GM21367 (cell line): Measurements from ENCODE around the gene EDIL3.
"Not testable (repeated sequence)": the region's sequence is repeated elsewhere in the genome, so short reads cannot be mapped to it uniquely, and the experiment has no call there.

Source experiments
- ATAC-seq: cut with Tn5 transposase; IDR thresholded peaks from one replicate; pipeline ENCODE4 v1.9.1; 2021; ENCODE audit not compliant: unreplicated experiment

The EDIL3 gene

DNA sequence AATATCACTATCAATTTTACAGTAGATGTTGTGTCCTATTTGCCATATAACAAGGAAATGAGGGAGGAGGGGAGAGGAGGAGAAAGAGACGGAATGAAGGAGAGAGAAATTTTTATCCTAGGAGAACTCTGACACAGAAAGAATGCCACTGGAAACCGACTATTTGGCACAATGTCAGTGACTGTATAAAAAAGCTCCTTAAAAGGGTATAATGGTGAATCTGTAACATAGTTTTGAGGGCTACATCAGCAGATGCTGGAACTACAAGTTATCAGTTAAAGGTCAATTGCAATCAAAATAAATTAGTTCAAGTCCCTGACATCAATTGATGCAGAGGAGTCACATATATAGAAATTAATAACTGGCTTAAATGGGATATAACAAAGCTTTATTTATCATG is 5.7 kb downstream of the EDIL3 start:
- ATAC-seq: no peak

DNA sequence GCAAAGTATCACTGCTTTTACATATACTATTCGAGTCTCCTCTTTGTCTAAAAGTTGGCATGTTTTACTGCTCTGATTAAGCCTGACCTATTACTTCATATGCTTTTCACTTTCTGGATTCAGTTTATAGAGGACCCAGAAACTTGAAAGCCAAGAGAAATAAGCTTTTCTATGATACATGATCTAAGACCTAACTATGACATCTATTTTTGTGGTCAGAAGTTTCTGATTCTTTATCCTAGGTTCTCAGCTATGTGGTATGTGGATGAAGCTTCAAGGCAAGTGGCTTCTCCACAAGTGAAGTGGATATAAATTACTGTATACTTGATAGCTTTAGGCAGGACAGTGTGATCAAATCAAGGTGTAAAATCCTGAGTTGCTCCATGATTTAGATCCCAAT is 6.3 kb downstream of the EDIL3 start:
- ATAC-seq: no peak

DNA sequence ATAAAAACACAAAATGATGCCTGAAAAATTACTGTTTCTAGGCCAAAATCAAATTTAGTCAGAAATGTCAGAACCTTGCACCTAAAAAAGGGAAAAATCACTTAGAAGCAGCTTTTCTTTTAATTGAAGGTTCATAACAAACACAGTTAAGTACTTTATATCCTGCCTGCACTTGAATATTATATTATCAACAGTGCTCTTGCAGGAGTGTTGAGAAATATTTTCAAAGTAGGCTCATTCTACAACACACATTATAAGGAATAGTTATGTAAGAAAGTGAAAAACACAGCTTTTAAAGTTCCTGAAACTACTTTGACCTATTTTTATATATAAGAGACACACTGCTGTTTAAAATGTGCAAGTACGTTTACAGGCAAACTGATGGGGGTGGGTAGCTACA is 8.3 kb downstream of the EDIL3 start:
- ATAC-seq: no peak

DNA sequence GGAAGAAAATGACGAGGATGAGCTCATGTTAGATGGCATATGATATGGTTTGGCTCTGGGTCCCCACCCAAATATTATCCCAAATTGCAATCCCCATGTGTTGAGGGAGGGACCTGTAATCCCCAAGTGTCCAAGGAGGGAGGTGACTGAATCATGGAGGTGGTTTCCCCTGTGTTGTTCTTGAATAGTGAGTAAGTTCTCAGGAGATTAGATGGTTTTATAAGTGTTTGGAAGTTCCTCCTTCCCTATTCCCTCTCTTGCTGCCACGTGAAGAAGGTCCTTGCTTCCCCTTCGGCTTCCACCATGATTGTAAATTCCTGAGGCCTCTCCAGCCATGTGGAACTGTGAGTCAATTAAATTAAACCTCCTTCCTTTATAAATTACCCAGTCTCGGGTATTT is 10.1 kb downstream of the EDIL3 start:
- ATAC-seq: no peak

DNA sequence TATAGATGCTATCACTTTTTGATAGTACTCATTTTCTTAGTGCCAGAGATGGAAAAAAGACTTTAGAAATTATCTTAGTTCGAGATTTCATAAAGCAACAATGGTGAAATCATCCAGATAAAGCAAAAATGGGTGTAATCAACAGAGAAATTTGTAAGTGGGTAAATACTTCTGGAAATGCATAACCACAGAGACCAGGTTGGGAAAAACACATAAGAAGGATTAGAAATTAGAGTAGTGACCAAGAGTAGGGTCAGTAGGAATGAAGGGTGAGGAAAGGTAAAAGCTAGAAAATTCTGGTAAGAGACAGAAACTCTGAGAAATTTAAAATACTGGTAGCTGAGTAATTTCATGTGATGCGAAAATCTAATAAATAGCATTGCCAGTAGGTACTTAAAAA is 11.2 kb downstream of the EDIL3 start:
- no peak for ATAC-seq

DNA sequence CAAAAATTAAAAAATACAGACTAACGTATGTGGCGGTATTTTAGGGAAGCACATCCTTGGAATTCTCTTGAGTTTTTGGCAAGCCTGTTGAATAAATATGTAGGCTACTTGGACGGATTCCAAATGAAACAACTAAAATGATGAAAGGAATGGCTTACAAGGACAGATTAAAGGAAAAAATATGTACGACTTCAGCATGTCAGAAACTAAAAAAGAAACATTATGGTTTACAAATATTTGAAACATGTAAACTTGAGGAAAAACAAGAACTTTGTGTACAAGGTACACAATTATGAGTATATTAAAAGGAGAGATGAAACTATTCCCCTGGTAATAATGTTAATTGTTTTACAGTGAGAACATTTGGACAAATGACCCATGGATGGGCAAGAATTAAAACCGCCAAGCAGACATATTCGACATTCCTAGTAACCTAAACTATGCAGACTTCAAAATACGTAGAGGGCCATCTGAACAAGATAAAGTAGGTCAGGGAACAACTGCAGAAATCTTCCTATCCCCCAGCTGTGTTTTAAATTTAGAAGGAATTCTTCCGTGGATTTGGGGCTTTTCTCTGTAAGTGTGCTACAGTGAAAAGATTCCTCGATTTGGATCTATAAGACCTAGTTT is 12.5 kb downstream of the EDIL3 start:
- no peak for ATAC-seq

DNA sequence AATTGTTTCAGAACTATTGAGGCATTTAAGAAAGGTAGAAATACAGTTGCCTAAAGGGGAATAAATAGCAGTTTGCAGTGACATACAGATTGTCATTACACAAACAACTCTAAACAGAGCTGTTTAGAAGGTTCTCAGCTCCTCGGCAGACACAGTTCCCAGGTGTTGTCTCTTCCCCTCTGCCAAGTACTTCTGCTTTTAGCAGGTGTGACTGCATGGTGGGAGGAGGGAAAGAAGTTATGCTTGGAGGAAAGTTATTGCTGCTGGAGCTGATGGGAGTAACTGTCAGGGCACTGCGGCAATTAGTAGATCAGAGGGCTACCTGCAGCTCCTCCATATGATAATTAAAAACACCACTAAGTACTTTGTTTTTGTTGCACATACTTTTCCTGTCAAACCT is 14.5 kb downstream of the EDIL3 start:
- no peak for ATAC-seq

DNA sequence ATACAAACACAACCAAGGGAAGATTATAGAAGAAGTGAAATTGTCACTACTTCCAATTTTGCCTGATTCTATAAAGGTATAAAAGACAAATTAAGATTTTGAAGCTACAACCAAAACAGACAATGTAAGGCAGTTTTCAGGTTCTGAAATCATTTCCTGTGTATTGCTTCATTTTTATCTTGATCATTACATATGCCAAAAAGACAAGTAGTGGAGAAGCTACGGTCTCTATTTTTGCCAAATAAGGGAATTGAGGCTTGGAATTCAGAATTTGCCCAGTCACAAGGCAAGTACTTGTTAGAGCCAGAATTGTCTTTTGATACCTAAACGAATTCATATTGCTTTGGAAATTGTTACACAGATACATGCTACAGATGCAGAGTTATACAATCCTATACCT is 20.6 kb downstream of the EDIL3 start:
- ATAC-seq: no peak

DNA sequence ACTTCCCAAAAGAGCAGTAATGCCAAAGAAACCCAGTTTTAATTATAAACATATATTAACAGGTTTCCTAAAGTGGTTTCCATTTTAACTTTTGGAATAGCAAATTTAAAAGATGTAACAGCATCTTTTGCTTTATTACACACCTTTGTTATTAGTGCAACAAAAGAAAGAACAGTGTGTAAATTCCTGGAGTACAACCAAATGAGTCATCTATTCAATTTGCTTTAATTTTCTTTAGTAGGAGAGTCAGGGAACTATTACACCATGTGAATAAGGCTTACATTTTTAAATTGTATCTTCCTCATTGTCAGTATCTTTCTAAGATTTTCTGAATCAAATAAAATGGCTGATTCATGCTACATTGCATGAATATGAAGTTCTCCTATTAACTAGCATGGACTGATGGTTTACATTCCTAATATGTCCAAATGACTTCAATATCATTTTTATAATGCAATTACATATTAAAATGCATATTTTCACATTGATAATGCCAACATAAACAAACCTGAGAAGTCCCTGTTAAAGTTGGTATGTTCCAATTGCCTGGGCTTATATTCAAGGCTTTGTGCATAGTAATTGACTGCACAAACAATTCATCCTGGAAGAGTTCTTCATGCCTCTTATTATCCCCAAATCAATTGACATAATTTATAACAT is 22.5 kb downstream of the EDIL3 start:
- no peak for ATAC-seq

DNA sequence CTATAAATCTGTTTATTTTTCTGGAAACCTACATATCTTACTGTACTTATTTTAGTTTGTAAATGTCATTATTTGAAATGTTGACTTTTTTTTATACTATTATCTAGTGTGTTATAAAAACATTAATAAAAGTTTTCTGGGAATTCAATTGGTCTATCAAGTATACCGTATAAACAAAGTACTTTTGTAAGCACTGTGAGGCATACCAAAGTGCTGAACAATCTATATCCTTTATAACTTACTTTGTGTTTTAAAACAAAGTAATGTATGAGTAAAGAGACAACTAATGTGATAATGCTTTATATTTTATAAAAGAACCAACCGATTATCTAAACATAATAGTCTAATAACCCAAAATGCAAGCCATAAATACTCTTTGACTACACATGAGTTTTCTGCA is 23.1 kb downstream of the EDIL3 start:
- ATAC-seq: no peak

DNA sequence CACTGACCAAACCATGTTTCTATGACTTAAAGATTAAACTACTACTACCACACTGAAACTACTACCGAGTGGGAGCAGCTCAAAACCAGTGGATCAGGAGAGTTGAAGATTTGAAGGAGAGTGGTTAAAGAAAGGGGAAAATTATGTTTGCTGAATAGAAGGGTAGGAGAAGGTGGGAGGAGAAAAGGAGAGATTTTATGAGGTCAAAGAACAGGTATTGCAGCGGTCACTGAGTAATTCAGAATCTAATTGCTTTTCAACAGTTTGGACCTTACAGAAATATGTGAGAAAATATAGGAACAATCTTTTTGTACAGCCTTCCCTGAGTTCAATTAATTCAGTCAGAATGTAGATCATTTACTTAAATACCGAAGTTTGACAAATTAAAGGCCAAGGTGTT is 24.6 kb downstream of the EDIL3 start:
- ATAC-seq: no peak

DNA sequence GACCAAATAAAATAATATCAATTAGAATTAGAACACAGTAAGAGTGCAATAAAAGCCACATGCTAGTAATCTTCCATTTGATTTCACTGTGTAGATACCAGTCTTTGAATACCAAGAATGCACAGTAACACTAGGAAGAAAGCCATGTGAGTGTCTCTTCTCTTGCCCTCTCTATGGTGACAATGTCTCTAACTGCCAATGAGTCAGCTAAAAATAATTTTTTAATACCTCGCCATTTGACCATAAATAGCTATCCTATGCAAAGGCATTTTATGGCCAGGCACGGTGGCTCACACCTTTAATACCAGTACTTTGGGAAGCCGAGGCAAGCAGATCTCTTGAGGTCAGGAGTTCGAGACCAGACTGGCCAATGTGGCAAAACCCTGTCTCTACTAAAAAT is 30.6 kb downstream of the EDIL3 start:
- no peak for ATAC-seq

DNA sequence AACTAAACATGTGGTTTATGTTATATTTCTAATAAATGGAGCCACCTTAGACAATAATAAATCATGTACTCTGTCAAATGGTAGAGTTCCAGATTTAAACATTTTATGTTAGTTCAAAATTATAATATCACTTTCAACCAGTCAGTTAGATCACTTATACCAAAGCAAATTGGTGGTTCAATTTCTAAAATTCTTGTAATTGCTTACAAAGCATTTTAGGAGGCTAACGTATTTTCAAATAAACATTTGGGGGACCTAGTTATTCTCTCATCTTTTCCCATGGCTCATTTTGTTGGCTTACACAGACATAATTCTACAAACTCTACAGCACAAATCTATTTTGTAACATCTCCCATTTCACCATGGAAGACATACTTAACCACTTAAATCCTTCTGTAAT is 39.9 kb downstream of the EDIL3 start:
- no peak for ATAC-seq

DNA sequence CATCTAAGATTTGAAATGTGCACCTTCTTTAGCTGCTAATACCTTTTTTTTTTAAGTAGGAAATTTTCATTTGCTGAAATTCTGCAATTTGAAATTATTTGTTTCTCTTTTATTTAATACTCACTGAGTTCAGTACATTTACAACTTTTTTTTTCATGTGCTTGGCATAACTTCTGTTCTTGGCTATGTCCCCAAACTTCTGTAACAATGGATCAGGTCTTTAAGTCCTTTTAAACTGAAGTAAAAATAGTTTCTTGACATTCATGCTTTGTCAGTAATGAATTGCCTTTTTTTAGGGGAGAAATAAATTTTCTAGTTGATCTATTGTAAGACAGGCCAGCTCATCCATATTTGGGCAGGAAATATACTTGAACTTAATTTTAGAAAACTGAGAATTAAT is 41.5 kb downstream of the EDIL3 start:
- no peak for ATAC-seq

DNA sequence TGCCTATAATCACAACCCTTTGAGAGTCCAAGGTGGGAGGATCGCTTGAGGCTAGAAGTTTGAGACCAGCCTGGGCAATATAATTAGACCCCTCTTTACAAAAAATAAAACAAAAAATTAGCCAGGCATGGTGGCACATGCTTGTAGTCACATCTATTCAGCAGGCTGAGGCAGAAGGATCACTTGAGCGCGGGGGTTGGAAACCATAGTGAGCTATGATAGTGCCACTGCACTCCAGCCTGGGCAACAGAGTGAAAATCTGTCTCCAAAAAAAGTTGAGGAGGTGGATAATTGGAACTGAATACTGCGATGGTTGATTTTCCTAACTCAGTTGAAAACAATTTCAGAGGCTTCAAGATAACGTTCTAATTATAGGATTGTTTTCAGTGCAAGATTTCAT is 52.6 kb downstream of the EDIL3 start:
- no peak for ATAC-seq

DNA sequence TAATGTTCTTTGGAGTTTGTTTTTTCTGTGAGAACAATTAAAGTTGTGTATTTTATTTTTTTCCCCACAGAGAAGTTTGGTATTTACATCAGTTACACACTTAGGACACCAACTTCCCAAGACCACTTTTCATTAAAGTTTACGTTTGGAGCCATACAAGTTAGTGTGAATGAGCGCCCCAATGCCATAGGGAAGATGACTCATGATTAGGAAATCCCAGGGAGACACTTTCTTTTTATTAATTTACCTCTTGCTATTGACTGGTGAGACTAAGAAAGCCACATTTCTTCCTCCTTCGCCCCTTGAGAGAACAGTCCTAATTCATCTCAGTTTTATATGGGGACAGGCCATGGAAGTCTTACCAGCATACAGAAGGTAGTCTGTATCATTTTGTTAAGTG is 57.1 kb downstream of the EDIL3 start:
- ATAC-seq: no peak

DNA sequence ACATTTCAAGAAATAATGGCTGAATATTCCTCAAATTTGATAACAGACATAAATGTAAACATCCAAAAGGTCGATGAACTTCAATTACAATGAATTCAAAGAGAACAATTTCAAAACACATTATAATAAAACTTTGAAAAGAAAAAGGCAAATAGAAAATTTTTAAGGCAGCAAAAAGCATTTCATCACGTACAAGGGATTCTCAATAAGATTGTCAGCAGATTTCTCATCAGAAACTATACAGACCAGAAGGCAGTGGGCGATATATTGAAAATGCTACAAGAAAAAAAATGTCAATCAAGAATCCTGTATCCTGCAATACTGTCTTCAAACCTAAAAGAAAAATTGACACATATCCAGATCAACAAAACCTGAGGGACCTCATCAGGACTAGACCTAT is 62.0 kb downstream of the EDIL3 start:
- no peak for ATAC-seq

DNA sequence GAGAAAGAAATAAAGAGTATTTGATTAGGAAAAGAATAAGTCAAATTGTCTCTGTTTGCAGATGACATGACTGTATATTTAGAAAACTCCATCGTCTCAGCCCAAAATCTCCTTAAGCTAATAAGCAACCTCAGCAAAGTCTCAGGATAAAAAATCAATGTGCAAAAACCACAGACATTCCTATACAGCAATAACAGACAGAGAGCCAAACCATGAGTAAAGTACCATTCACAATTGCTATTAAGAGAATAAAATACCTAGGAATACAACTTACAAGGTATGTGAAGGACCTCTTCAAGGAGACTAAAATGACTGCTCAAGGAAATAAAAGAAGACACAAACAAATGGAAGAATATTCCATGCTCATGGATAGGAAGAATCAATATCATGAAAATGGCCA is 66.9 kb downstream of the EDIL3 start:
- not testable (repeated sequence) for ATAC-seq

DNA sequence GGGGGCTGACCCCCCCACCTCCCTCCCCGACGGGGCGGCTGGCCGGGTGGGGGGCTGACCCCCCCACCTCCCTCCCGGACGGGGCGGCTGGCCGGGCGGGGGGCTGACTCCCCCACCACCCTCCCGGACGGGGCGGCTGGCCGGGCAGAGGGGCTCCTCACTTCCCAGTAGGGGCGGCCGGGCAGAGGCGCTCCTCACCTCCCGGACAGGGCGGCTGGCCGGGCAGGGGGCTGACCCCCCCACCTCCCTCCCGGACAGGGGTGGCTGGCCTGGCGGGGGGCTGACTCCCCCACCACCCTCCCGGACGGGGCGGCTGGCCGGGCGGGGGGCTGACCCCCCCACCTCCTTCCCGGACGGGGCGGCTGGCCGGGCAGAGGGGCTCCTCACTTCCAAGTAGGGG is 72.4 kb downstream of the EDIL3 start:
- ATAC-seq: not testable (repeated sequence)

DNA sequence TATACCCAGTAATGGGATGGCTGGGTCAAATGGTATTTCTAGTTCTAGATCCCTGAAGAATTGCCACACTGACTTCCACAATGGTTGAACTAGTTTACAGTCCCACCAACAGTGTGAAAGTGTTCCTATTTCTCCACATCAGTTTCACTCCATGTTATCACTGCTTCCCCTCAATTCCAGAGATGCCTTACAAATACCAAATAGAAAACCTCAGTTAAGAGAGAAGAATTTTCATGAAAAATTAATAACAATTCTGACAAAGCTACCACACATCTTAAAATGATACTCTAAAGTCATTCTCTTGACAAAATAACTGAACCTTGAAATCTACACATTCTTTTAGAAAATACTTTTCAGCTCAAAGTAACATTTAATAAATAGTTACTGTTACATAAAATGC is 74.8 kb downstream of the EDIL3 start:
- not testable (repeated sequence) for ATAC-seq

DNA sequence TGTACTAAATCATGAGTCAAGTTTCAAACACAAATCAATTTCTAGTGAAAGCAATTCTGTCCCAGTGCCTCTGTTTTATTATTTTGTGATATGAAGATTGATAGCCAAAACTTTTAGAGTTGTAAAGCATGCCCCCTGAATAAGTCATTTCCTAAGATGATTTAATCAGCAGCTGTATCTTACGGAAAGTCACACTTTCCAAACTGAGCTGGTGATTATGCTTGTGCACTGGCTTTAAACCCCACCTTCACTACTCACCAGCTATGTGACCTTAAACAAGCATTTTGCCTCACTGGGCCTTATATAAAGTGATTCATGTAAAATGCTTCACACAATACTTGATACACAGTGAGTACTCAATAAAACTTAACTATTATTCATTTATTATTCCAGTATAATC is 78.1 kb downstream of the EDIL3 start:
- no peak for ATAC-seq

DNA sequence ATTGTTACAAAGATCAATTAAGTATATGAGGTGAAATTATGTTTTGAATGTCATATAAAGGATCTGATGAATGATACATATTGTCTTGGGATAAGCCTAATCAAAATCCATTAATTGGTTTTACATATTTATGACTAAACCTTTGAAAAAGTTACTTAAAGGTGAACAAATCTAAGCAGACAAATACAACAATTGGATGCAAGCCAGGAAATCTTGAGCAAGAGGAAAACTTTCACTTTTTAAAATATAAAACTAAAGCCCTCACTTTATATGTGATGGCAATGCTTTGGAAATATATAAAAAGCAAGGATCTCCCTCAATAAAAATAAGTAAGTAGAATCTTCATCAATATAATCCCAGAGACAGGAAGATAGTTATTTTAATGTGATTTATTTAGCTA is 80.1 kb downstream of the EDIL3 start:
- no peak for ATAC-seq

DNA sequence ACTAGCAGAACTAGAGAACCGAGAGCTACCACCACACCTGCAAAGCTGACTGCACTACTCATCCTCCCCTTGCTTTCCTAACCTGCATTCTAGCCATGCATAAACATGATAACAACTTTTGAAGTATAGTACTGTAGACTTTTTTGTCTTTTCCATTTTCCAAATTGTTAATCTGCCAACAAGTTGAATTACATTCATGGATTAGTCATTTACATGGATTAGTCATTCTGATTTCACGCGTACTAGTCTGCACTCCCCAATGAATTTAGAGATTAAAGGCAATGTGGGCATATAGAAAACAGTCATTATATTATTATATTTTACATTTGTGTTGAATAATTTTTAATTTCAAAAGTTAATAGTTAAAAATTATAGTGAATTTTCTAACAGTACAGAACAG is 81.4 kb downstream of the EDIL3 start:
- no peak for ATAC-seq
